Transverse colon (tissue), 4 donors: ENCODE results near the gene UNC13C. TPM values are rescaled to one million over a fixed set of nuclear protein-coding genes. Genes with fewer than 3 reads are reported as not detected.

Experiments
- DNase-seq: peaks from one replicate; pipeline ENCODE4 v3.0.0-alpha.2; 2019
- H3K27ac ChIP-seq, 4 donors: fragments of 200-600 bp; sonication (generic); 2 replicates each; pipeline ENCODE4 v1.5.1; 2016 to 2018; ENCODE audit warnings: inconsistent platforms in 4 of 4
- H3K27me3 ChIP-seq: fragments of 200-600 bp; sonication (generic); 2 replicates; pipeline ENCODE4 v1.5.1; 2017; ENCODE audit warnings: inconsistent platforms
- H3K36me3 ChIP-seq, 4 donors: fragments of 200-600 bp; sonication (generic); 2 replicates each; pipeline ENCODE4 v1.5.1; 2017 to 2019; ENCODE audit warnings: inconsistent platforms in 4 of 4
- H3K4me1 ChIP-seq, 4 donors: fragments of 200-600 bp; sonication (generic); 2 replicates each; pipeline ENCODE4 v1.5.1; 2017 to 2020; ENCODE audit warnings: inconsistent platforms in 4 of 4
- H3K4me3 ChIP-seq, 4 donors: fragments of 200-600 bp; sonication (generic); 1 replicate in 1 of 4; 2 replicates in 3 of 4; pipeline versions ENCODE4 v1.5.1 to v1.6.1; 2017 to 2019; ENCODE audit warnings: inconsistent platforms in 4 of 4
- H3K9me3 ChIP-seq, 2 donors: fragments of 200-600 bp; sonication (generic); 2 replicates each; pipeline ENCODE4 v1.5.1; 2017 to 2019; ENCODE audit warnings: inconsistent platforms in 2 of 2
- EP300 ChIP-seq: sonication (generic); formaldehyde crosslinking; IDR thresholded peaks from one replicate; pipeline ENCODE4 v1.6.1; 2017; ENCODE audit warnings: antibody characterized with exemption, low read depth
- POLR2A ChIP-seq: fragments of 450-650 bp; IDR thresholded peaks from one replicate; pipeline ENCODE4 v1.6.1; 2016; ENCODE audit warnings: antibody characterized with exemption, mild to moderate bottlenecking, moderate library complexity
- POLR2AphosphoS5 ChIP-seq, 3 donors: sonication (generic); formaldehyde crosslinking; IDR thresholded peaks; one replicate each; pipeline ENCODE4 v1.6.1; 2016; ENCODE audit warnings: antibody characterized with exemption in 3 of 3
- WGBS, 2 donors: methylation state at CpG; one replicate each; pipeline ENCODE4 v1.1.5; 2018; ENCODE audit warnings: low coverage in 1 of 2; 5-methylcytosine and 5-hydroxymethylcytosine counted together
- in situ Hi-C, 4 donors: fragments of 200-750 bp; cut with MboI; loops; one replicate each; pipeline versions ENCODE4 v1.15.0 to v1.15.1; 2017; ENCODE audit warnings: low sequenced_read_pairs in 3 of 4, low pct_ligation_motif_present in 1 of 4, low pct_unique_long_range_greater_than_20kb in 1 of 4
- intact Hi-C: fragments of 100-400 bp; cut with DNase I; formaldehyde crosslinking; loops from one replicate; pipeline ENCODE4 v1.15.1; 2023; ENCODE audit warnings: low total_unique reads
- total RNA-seq, 4 donors: library from RNA; depleted of rRNA; stranded (reverse); fragments of >200 nt; gene quantifications; one replicate each; pipeline ENCODE4 v1.1.0, GENCODE V29; 2016
- TF ChIP-seq, protein P1 (sequence below), 5 experiments: fragments of 200-600 bp in 3 of 5; fragments of 450-650 bp in 2 of 5; sonication (generic) in 3 of 5; IDR thresholded peaks; 1 replicate in 2 of 5; 2 replicates in 3 of 5; pipeline ENCODE4 v1.5.1; 2016 to 2017; ENCODE audit warnings: antibody characterized with exemption in 5 of 5, inconsistent platforms in 3 of 5, mild to moderate bottlenecking in 2 of 5, moderate library complexity in 1 of 5

The UNC13C gene
- total RNA-seq, 4 donors from 2014 or later, result 0.32 to 0.41 (median 0.40) TPM; not detected in 1

GRCh38 chr15:54046093-54046492 lies 67.9 kb downstream of the UNC13C start:
- H3K4me3 ChIP-seq, result no peak overlapping the region
- no peaks in the 10 kb centered on the region for H3K27me3 ChIP-seq
- no peaks in the 10 kb centered on the region for H3K36me3 ChIP-seq
- DNase-seq, result no peak
- intact Hi-C loops (no loop called here), in situ Hi-C loops (no loop called here)
- H3K27ac ChIP-seq, result no peak overlapping the region
- H3K9me3 ChIP-seq, result no peaks in the 10 kb centered on the region
- H3K4me1 ChIP-seq, result no peaks in the 10 kb centered on the region
- 70 to 79% methylated on average over 2 of the region's 2 CpGs for WGBS, 2 donors
- TF ChIP-seq POLR2A (no peak), EP300 (no peak), POLR2AphosphoS5 (IDR thresholded peaks at IDR 0.05) (no peak)
- TF ChIP-seq, protein P1, sequence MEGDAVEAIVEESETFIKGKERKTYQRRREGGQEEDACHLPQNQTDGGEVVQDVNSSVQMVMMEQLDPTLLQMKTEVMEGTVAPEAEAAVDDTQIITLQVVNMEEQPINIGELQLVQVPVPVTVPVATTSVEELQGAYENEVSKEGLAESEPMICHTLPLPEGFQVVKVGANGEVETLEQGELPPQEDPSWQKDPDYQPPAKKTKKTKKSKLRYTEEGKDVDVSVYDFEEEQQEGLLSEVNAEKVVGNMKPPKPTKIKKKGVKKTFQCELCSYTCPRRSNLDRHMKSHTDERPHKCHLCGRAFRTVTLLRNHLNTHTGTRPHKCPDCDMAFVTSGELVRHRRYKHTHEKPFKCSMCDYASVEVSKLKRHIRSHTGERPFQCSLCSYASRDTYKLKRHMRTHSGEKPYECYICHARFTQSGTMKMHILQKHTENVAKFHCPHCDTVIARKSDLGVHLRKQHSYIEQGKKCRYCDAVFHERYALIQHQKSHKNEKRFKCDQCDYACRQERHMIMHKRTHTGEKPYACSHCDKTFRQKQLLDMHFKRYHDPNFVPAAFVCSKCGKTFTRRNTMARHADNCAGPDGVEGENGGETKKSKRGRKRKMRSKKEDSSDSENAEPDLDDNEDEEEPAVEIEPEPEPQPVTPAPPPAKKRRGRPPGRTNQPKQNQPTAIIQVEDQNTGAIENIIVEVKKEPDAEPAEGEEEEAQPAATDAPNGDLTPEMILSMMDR (IDR thresholded peaks at IDR 0.05), result no peak

GRCh38 chr15:54064365-54064764 lies 86.1 kb downstream of the UNC13C start:
- no peaks in the 10 kb centered on the region for H3K4me1 ChIP-seq
- in situ Hi-C loops, result no loop called here
- no peak overlapping the region for H3K4me3 ChIP-seq
- no peaks in the 10 kb centered on the region for H3K36me3 ChIP-seq
- intact Hi-C loops, result no loop called here
- H3K9me3 ChIP-seq, result no peaks in the 10 kb centered on the region
- no peaks in the 10 kb centered on the region for H3K27me3 ChIP-seq
- no peak overlapping the region for H3K27ac ChIP-seq
- DNase-seq, result no peak
- 29 to 31% methylated on average over 1 to 3 of the region's 3 CpGs for WGBS, 2 donors
- TF ChIP-seq POLR2A (no peak), EP300 (no peak), POLR2AphosphoS5 (IDR thresholded peaks at IDR 0.05) (no peak)
- TF ChIP-seq, protein P1 (IDR thresholded peaks at IDR 0.05), result no peak

GRCh38 chr15:54066403-54066802 lies 88.2 kb downstream of the UNC13C start:
- Histone ChIP-seq H3K27me3 (no peaks in the 10 kb centered on the region), H3K4me1 (no peaks in the 10 kb centered on the region), H3K36me3 (no peaks in the 10 kb centered on the region), H3K4me3 (no peak overlapping the region), H3K9me3 (no peaks in the 10 kb centered on the region), H3K27ac (no peak overlapping the region)
- in situ Hi-C loops, result no loop called here
- TF ChIP-seq POLR2A (no peak), EP300 (no peak), POLR2AphosphoS5 (IDR thresholded peaks at IDR 0.05) (no peak)
- TF ChIP-seq, protein P1 (IDR thresholded peaks at IDR 0.05), result no peak
- 80% methylated on average over 3 of the region's 3 CpGs for WGBS, 2 donors
- no peak for DNase-seq
- intact Hi-C loops, result no loop called here

GRCh38 chr15:54082836-54083492 lies 104.7 kb downstream of the UNC13C start:
- Histone ChIP-seq H3K27me3 (no peaks in the 10 kb centered on the region), H3K9me3 (no peaks in the 10 kb centered on the region), H3K36me3 (no peaks in the 10 kb centered on the region), H3K27ac (no peak overlapping the region), H3K4me1 (no peaks in the 10 kb centered on the region), H3K4me3 (no peak overlapping the region)
- in situ Hi-C loops (loop anchor here in 1 of 4 donors (25.0 kb wide), 1 partner anchor 1029 kb away; no protein-coding TSS in a partner anchor), intact Hi-C loops (no loop called here)
- no peak for DNase-seq
- TF ChIP-seq POLR2AphosphoS5 (IDR thresholded peaks at IDR 0.05) (no peak), EP300 (no peak), POLR2A (no peak)
- TF ChIP-seq, protein P1 (IDR thresholded peaks at IDR 0.05), result peak; percentile 42 to 64 (median 51)
- 42% methylated on average over 7 of the region's 7 CpGs; no CpG with 5 or more reads in 1 of the 2 donors for WGBS, 2 donors
